ENCODE results near the gene CIRBP.

Gene CIRBP

GRCh38 chr19:1227304-1228054, 41.7 kb upstream of the CIRBP start:
- TF ChIP-seq CTCF (IDR thresholded peaks at IDR 0.05; ENCODE audit: insufficient read depth, low read depth, low read length, missing control alignments), result no peak
- no peak for DNase-seq (ENCODE audit: low read depth)
- H3K4me3 ChIP-seq (ENCODE audit: low read depth, low read length), result no peak overlapping the region

GRCh38 chr19:1228161-1228957, 40.8 kb upstream of the CIRBP start:
- no peak for DNase-seq (ENCODE audit: low read depth)
- H3K4me3 ChIP-seq (ENCODE audit: low read depth, low read length), result no peak overlapping the region
- TF ChIP-seq CTCF (IDR thresholded peaks at IDR 0.05; ENCODE audit: insufficient read depth, low read depth, low read length, missing control alignments), result no peak

- H3K4me3 ChIP-seq (ENCODE audit: low read depth, low read length), result no peak overlapping the region
- TF ChIP-seq CTCF (IDR thresholded peaks at IDR 0.05; ENCODE audit: insufficient read depth, low read depth, low read length, missing control alignments), result no peak
- no peak for DNase-seq (ENCODE audit: low read depth)
These were observed 39.8 kb upstream of the CIRBP start for GRCh38 chr19:1229056-1229923.

- H3K4me3 ChIP-seq (ENCODE audit: low read depth, low read length), result no peak overlapping the region
- no peak for TF ChIP-seq CTCF (IDR thresholded peaks at IDR 0.05; ENCODE audit: insufficient read depth, low read depth, low read length, missing control alignments)
- no peak for DNase-seq (ENCODE audit: low read depth)
These were observed 39.0 kb upstream of the CIRBP start for GRCh38 chr19:1229924-1230782.

- H3K4me3 ChIP-seq (ENCODE audit: low read depth, low read length), result no peak overlapping the region
- DNase-seq (ENCODE audit: low read depth), result no peak
- TF ChIP-seq CTCF (IDR thresholded peaks at IDR 0.05; ENCODE audit: insufficient read depth, low read depth, low read length, missing control alignments), result peak; percentile 7
These were observed 38.2 kb upstream of the CIRBP start for GRCh38 chr19:1230783-1231489.
